ENCODE results near the gene WDR45. TPM values are rescaled to one million over a fixed set of nuclear protein-coding genes. Genes with fewer than 3 reads are reported as not detected.

Gene WDR45
- total and polyA plus RNA-seq, 10 of the 15 experiments (the other 5 are each of a cell fraction or from before 2014, with no cell fraction given): 5.9 to 30.9 (median 20.6) TPM

DNA sequence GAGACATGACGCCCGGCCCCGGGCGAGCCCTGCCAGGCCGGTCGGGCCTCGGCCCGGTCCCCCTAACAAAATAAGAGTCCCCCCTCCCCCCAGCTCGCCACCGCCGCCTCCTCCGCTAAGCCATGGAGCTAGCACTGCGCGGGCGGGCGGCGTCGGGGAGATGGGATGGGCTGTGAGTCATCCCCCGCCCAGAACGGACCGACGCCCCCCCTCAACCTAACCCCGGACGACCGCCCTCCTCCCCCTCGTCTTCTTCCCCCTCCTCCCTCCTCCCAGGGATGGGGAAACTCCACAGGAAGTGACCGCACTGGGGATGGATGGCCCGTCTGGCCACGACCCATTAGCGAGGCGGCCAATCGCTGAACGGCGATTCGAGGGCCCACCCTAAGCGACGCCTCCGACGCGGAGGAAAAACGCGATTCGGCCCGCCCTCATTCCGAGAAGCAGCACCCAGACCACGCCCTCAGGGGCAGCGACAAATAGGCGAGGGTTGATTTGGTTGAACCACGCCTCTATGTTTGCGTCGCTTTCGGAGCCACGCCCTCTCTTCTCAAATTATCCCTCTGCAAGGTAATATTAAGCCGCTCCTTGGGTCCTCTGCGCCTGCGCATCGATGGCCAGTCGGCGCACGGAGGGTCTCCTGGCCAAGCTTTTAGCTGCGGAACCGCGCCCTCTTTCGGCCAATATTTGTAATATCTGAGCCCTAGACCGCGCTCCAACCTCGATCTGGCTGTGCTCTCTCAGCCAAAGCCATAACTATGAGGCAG, 36.3 kb downstream of the WDR45 start, which contains the start of gene TFE3 (continued):
- TF ChIP-seq YY1 (IDR thresholded peaks at IDR 0.05; ENCODE audit: low read depth, low read length): peak; percentile 26; the same call in 1 of the 2 replicates
- no peak for TF ChIP-seq CHD2 (IDR thresholded peaks at IDR 0.05; ENCODE audit: borderline replicate concordance, low read depth, low read length)
- no peak for TF ChIP-seq PAX8 (IDR thresholded peaks at IDR 0.05)
- TF ChIP-seq, protein P1, sequence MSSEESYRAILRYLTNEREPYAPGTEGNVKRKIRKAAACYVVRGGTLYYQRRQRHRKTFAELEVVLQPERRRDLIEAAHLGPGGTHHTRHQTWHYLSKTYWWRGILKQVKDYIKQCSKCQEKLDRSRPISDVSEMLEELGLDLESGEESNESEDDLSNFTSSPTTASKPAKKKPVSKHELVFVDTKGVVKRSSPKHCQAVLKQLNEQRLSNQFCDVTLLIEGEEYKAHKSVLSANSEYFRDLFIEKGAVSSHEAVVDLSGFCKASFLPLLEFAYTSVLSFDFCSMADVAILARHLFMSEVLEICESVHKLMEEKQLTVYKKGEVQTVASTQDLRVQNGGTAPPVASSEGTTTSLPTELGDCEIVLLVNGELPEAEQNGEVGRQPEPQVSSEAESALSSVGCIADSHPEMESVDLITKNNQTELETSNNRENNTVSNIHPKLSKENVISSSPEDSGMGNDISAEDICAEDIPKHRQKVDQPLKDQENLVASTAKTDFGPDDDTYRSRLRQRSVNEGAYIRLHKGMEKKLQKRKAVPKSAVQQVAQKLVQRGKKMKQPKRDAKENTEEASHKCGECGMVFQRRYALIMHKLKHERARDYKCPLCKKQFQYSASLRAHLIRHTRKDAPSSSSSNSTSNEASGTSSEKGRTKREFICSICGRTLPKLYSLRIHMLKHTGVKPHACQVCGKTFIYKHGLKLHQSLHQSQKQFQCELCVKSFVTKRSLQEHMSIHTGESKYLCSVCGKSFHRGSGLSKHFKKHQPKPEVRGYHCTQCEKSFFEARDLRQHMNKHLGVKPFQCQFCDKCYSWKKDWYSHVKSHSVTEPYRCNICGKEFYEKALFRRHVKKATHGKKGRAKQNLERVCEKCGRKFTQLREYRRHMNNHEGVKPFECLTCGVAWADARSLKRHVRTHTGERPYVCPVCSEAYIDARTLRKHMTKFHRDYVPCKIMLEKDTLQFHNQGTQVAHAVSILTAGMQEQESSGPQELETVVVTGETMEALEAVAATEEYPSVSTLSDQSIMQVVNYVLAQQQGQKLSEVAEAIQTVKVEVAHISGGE (CRISPR knock-in tag; IDR thresholded peaks at IDR 0.05): no peak
- no peak for TF ChIP-seq BACH1 (IDR thresholded peaks at IDR 0.05; ENCODE audit: borderline replicate concordance)
- no peak for TF ChIP-seq SUPT20H (IDR thresholded peaks at IDR 0.05; ENCODE audit: borderline replicate concordance, control insufficient read depth, low read depth, low read length)
- peak; percentile 31; the same call in 1 of the 2 replicates for TF ChIP-seq RUNX3 (IDR thresholded peaks at IDR 0.05; ENCODE audit: low read length)
- no peak for TF ChIP-seq NR2F1 (conservative IDR thresholded peaks at IDR 0.05)
- TF ChIP-seq ZNF622 (IDR thresholded peaks at IDR 0.05): no peak
- no peak for TF ChIP-seq ZNF217 (IDR thresholded peaks at IDR 0.05)
- TF ChIP-seq HDGF (IDR thresholded peaks at IDR 0.05): peak; percentile 79; the same call in 1 of the 2 replicates
- TF ChIP-seq MTA3 (IDR thresholded peaks at IDR 0.05; ENCODE audit: borderline replicate concordance, low read length): no peak
- TF ChIP-seq ASH2L (IDR thresholded peaks at IDR 0.05; ENCODE audit: borderline replicate concordance, low read depth): no peak
- TF ChIP-seq MXI1 (IDR thresholded peaks at IDR 0.05; ENCODE audit: low read depth, low read length): no peak
- no peak for TF ChIP-seq HSF1 (IDR thresholded peaks at IDR 0.05; ENCODE audit: low read depth, low read length)
- TF ChIP-seq ZZZ3 (IDR thresholded peaks at IDR 0.05; ENCODE audit: control insufficient read depth, insufficient read length, low read depth): no peak
- TF ChIP-seq ATF7 (IDR thresholded peaks at IDR 0.05; ENCODE audit: low read depth): peak; percentile 53; the same call in 1 of the 2 replicates
- TF ChIP-seq E2F4 (IDR thresholded peaks at IDR 0.05; ENCODE audit: low read depth, low read length): no peak
- peak; percentile 43; the same call in 1 of the 2 replicates for TF ChIP-seq SMC3 (IDR thresholded peaks at IDR 0.05; ENCODE audit: borderline replicate concordance, low read length)
- no peak for TF ChIP-seq MYB (IDR thresholded peaks at IDR 0.05; ENCODE audit: borderline replicate concordance, low read depth, low read length)
- no peak; the same call in 1 of the 2 replicates for TF ChIP-seq SMARCA5 (IDR thresholded peaks at IDR 0.05)
- TF ChIP-seq USF2 (IDR thresholded peaks at IDR 0.05; ENCODE audit: borderline replicate concordance, low read depth, low read length): no peak
- no peak for TF ChIP-seq PML (IDR thresholded peaks at IDR 0.05; ENCODE audit: low read length)

Measured in GM12878 (cell line).